GM19099 (cell line): ENCODE measurements around the gene ENTR1.

Experiments
- POLR2A ChIP-seq: IDR thresholded peaks from 3 replicates; pipeline ENCODE4 v1.6.1; 2011; ENCODE audit warnings: low read depth; ENCODE audit not compliant: insufficient read length; ENCODE audit errors: extremely low read depth

The ENTR1 gene

DNA sequence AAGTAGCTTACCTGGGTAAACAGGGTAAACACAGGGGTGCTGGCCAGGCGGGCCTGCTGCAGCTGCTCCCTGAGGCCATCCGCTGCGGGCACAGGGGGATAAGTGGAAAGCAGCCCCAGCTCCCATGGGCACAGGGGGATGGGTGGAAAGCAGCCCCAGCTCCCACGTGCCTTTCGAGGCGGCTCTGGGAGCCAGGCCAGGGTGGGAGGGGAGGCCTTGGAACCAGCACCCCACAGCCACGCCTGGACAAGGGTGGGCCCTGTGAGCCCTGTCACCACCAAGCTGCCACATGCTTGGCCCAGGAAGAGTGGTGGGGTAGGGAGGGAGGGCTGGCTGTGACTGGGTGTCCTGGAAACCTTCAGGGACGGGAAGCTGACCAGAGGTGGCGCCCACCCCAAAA lies 29.1 kb downstream of the ENTR1 start:
- TF ChIP-seq POLR2A: no peak

DNA sequence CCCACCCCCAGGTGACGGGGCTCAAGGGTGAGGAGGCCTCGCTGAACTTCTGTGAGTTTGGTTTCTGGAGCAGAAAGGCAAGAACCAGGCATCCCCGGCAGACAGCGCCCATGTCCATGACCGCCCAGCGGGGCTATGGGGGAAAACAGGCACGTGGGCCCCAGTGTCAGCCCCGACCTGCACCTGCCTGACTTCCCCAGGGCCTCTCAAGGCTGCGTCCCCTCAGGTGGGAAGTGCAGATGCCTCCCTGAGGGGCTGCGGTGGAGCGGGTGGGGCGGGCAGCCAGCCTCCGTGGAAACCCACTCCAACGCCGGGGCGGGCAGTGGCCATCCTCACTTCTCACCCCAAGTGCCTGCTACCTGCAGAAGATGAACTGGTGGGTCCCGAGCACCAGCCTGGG lies 30.0 kb downstream of the ENTR1 start:
- no peak for TF ChIP-seq POLR2A

DNA sequence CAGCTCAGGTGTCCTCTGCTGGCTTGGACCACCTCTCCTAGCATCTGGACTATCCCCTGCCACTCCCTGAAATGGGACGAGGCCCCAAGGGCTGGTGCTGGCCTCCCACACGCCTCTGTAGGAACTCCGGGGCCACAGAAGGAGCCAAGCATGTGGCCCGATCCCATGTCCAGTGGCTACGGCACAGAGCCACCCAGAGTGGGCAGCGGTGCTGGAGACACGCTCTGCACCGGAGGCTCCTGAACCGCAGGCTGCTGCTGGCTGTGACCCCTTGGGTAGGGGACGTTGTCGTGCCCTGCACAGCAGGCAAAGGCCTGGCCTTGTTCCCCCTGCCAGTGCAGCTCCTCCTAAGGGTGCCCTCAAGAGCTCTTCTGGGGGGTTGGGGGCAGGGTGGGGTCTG lies 30.5 kb downstream of the ENTR1 start:
- no peak for TF ChIP-seq POLR2A

DNA sequence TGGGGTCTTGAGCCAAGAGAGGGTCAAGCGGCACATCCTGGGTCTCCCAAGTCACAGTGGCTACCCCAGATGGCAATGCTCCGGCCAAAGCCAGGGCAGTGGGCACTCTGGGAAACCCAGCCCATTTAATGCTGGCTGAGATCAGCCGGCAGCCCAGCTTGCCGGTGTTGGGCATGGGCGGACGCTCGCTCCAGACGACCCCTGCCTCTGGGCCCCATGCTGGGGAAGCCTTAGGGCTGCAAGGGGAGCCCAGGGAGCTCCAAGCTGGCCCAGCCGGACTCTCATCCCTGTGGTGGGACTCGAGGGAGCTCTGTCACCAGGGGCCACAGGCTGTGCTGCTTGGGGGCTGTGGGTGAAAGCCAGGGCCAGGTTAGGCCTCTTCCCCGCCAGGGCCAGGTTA lies 31.0 kb downstream of the ENTR1 start:
- TF ChIP-seq POLR2A: no peak

DNA sequence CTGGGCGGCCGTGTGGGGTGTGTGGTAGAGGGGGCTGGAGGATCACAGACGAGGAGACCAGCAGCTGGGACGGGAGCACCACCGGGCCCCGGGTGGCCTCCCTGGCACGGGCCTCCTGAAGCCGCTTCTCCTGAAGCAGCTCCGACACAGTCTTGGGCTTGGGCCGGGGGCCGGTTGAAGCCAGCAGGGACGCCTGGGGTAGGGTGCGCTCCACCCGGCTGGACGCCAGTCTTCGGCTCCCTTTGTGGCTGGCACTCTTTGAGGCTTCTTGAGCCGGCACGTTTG lies 31.5 kb downstream of the ENTR1 start:
- no peak for TF ChIP-seq POLR2A

DNA sequence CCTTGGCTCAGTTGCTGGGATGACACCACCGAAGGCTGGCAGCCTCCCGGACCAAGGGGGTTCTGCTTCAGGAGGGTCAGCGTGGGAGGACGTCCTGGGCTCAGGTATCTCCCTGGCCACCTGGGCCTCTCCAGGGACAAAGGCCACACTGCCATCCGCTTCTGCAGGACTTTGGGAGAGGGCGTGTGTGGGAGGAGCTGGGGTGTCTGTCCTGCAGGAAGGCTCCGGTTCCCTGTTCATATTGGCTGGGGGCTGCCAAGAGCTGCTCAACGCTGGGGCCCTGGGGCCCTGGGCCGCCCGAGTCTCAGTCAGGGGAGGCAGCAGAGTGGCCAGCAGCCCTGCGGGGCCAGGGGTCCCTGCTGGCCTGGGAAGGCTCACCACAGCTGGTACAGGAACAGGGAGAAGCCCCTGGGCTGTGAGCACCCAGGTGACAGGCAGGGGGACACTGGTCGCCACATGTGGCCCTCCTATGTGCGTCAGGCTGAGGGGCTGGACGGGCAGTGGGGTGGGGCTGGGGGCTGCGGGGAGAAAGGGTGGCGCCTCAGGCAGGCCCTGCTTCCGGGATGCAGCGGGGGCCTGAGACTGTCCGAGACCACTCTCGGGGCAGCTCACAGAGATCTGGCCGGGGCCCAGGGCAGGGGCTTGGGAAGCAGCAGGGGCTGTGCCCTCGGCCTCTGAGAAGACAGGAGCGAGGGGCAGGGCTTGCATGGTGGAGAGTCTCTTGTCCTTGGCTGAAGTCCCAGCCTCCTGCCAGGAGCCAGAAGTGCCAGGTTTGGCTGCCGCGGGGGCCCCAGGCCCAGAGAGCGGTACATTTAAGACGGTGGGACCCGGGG lies 32.0 kb downstream of the ENTR1 start:
- no peak for TF ChIP-seq POLR2A

DNA sequence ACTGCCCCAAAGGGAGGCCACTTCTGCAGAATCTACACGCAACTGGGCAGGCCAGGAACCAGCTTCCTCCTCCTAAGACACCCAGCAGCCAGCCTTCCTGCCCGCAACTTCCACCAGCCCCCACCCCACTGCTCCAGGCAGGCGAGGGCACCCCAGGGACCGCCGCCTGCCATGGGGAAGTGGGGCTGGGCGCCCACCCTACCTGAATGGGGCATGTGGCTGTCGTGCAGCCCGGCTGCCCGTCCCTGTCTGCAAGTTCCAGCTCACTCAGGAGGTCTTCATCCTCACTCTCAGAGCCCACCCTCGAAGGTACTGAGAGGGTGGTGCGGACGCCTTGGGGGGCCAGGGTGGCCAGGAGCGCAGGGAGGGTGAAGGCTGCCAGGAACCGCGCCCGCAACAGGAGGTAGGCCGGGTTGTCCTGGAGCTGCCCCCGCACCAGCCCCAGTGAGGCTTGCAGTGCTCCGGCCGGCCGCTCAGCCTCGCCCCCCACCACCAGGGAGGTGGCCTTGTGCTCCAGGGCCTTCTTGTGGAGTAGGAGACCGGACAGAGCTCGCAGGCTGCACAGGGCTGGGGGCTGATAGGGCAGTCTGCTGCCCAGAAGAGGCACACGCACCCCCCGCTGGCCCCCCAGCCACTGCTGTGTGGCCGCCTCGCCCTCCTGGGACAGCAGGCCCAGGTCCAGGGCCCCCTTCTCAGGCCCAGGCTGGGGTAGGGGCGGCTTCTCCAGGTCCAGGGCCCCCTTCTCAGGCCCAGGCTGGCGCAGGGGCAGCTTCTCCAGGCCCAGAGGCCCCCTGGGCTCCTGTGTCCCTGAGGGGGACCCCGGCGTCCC lies 32.9 kb downstream of the ENTR1 start:
- no peak for TF ChIP-seq POLR2A

DNA sequence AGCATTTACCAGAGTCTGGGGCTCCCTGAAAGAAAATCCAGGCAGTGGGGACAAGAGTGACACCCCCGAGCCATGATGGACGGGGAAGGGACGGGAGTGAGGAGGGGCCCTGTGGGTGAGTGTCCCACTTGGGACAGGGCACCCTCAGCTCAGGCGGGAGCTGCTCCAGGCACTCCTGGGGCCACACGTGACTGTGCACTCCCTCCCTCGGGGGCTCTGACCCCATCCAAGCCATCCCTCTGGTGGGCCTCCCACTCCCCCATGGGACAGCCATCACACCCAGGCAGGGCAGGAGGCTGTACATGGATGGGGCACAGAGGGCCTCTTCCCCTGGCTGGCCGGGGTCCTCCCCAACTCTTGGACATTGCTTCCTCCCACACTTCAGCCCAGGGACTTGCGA lies 34.0 kb downstream of the ENTR1 start:
- no peak for TF ChIP-seq POLR2A

DNA sequence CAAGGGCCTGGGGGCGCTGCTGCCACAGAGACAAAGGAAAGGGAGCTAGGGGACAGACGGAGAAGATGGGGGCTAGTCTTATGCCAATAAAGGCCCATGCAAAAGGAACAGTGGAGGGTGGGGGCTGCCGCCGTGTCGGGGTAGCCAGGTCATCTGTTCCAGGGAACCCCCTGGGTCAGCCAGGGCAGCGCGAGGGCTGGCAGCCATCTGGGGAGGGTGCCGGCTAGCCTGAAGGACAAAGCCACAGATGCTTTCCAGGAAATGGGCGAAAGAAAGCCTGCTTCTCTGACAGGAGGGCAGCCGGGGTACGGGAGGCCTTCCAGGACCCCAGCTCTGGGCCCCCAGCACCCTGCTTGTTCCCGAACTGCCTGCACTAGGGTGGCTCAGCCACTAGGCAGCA lies 35.3 kb downstream of the ENTR1 start:
- no peak for TF ChIP-seq POLR2A

DNA sequence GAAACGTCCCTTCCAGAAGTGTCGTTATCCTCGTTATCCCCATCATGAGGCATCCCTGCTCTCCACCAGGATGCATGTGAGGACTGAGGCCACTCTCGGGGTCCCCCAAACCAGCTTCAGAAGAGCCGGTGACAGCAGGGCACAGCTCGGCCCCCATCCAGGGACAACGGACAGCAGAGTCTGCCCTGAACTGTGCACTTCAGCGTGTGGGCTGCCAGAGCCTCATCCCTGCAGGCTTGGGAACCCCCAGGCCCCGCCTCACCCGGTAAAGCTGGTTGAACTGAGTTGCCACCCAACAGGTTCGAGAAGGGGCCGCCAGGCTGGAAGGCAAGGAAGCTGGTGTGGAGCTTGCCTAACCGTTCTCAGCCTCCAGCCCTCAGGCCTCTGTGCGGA lies 36.2 kb downstream of the ENTR1 start:
- no peak for TF ChIP-seq POLR2A

DNA sequence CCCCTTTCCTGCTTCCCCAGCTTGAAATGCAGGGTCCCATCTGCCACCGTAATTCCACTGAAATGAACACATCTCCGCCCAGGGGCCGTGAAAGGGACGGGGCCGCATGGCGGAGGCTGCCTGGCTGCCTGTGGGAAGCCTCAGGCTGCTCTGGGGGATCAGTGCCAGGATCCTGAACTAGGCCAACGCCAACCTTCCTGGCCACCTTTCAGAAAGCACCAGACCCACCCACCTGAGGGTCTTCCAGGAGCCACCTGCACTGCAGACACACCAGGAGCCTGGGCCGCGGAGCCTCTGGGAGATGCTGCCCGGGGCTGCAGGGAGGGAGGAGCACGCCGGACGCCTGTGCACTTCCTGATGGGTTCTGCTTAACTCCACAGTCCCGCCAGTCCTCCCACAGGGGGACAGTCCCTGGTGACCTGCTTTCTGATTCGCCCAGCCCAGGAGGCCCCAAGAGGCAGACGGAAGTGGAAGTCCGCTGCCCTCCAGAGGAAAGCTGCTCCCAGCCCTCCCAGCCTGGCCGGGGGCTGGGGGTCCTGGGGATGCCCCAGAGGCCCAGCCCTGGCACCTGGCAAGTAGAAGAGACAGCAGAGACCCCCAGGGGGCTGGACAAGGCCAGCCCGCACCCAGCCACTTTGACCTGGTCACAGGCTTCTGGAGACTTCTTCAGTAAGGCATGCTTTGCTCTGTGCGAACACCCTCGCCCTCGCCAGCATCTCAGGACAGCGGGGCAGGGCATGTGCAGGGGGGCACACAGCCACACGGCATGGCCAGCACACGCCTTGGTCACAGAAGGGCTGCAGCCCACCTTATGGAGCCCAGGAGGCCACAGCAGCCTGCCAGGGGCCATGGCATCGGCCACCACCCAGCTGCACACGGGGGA lies 36.9 kb downstream of the ENTR1 start, which contains the start of gene CARD9:
TSS of gene CARD9 (minus strand) at position 370 of the 883 bp plus-strand sequence. CDS start 1,591 bp downstream, outside the sequence.
- no peak for TF ChIP-seq POLR2A

DNA sequence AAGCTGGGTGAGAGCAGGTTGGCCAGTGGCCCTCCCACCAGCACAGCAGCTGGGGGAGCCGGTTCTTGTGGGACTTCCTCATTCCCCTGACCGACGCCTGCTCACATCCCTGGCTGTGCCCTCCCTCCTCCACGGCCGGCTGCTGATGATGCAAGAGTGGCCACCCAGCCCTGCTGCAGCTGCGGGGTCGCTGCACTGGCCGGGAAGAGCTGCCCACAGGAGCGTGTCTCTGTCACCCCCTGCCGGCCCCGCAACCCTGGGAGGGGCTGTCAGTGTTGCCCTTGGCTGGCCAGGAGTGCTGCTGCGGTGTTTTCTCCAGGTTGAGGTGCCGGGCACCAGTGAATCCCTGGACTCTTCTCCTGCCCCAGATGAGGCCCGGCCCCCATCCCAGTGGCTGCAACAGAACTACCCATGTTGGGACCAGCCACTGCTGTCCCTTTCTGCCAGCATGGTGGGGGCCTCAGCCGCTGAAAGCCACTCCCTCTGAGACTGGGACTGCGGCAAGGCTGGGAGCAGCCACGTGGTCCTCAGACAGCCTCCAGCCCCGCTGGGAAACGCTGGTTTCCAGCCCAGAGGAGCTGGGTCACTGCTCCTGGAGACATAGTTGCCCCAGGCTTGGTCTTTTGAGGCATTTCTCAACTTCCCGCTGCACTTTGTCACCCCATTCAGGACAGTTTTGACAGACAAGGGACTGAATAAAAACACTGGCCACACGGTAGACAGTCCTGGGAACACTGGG lies 37.7 kb downstream of the ENTR1 start:
- no peak for TF ChIP-seq POLR2A

DNA sequence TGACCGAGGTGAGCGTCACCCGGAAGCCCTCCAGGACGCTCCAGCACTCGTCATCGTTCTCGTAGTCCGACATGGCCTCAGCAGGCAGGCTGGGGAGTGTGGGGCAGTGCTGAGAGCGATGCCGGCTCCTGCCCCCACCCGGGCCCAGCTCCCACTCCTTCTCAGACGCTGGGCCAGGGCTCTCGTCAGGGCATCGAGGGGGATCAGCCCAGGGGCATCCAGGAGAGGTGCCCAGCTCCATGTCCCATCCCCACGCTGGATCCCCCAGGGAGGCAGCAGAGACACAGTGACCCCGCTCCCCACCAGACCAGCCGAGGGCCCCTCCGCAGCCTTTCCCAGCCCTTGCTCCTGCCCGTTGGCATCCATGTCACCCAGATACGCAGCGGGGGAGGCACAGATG lies 38.4 kb downstream of the ENTR1 start:
- TF ChIP-seq POLR2A: no peak

DNA sequence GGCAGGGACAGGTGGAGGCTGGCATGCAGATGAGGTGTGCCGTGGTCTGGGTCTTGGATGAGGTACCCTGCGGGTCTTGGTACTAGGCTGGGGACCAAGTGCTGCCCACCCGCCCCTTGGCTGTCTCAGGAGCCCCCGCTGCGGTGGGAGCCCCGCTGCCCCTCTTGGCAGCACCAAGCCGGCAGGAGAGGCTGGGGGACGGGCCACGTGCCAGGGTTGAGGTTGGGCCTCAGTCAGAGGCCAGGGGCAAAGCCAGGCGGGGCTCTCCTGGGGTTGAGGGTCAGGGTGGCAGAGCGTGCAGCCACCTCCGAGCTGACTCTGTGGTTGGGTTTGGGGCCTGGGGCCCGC lies 38.9 kb downstream of the ENTR1 start:
- no peak for TF ChIP-seq POLR2A
